HEK293T (cell line): Measurements from ENCODE around the gene NME7.
A peak's percentile ranks its signal among the peaks of the same experiment; 100 is the strongest.

Source experiments
- CTCF ChIA-PET: fragments of 350-600 bp; formaldehyde crosslinking; extraction: SDS; loops from one replicate; lab custom pipeline; 2021; ENCODE audit warnings: antibody characterized with exemption, inconsistent platforms; lab: Yijun Ruan, JAX
- POLR2A ChIA-PET: fragments of 350-600 bp; formaldehyde crosslinking; extraction: SDS; loops from one replicate; lab custom pipeline; 2020; ENCODE audit warnings: antibody characterized with exemption, inconsistent platforms; lab: Yijun Ruan, JAX
- DNase-seq: peaks from one replicate; pipeline ENCODE4 v3.0.0; 2012; ENCODE audit warnings: mixed read lengths; ENCODE audit errors: extremely low spot score
- ARNT ChIP-seq: fragments of 450-650 bp; IDR thresholded peaks from 2 replicates; pipeline ENCODE4 v1.6.1; 2017; ENCODE audit warnings: mild to moderate bottlenecking
- BHLHE40 ChIP-seq: fragments of 450-650 bp; IDR thresholded peaks from 2 replicates; pipeline ENCODE4 v1.6.1; 2016; ENCODE audit warnings: mild to moderate bottlenecking, moderate library complexity, borderline replicate concordance
- CTBP1 ChIP-seq: fragments of 450-650 bp; IDR thresholded peaks from 2 replicates; pipeline ENCODE4 v1.6.1; 2016; ENCODE audit warnings: borderline replicate concordance
- ELF4 ChIP-seq: fragments of 450-650 bp; IDR thresholded peaks from 2 replicates; pipeline ENCODE4 v1.6.1; 2017; ENCODE audit warnings: antibody characterized with exemption
- FOXA1 ChIP-seq: fragments of 450-650 bp; IDR thresholded peaks from 2 replicates; pipeline ENCODE4 v1.6.1; 2016; ENCODE audit warnings: mild to moderate bottlenecking
- FOXK2 ChIP-seq: fragments of 450-650 bp; IDR thresholded peaks from 2 replicates; pipeline ENCODE4 v1.6.1; 2016; ENCODE audit warnings: mild to moderate bottlenecking
- FOXM1 ChIP-seq: fragments of 450-650 bp; IDR thresholded peaks from 2 replicates; pipeline ENCODE4 v1.6.1; 2017; ENCODE audit warnings: mild to moderate bottlenecking, borderline replicate concordance
- HDGF ChIP-seq: fragments of 450-650 bp; IDR thresholded peaks from 2 replicates; pipeline ENCODE4 v1.6.1; 2017; ENCODE audit warnings: antibody characterized with exemption, borderline replicate concordance
- L3MBTL2 ChIP-seq: fragments of 450-650 bp; conservative IDR thresholded peaks from 2 replicates; pipeline ENCODE4 v1.6.1; 2016; ENCODE audit warnings: mild to moderate bottlenecking
- LEF1 ChIP-seq: fragments of 450-650 bp; IDR thresholded peaks from 2 replicates; pipeline ENCODE4 v1.6.1; 2017; ENCODE audit warnings: mild to moderate bottlenecking, borderline replicate concordance
- NFRKB ChIP-seq: fragments of 450-650 bp; IDR thresholded peaks from 2 replicates; pipeline ENCODE4 v1.6.1; 2016; ENCODE audit warnings: mild to moderate bottlenecking, moderate library complexity
- PKNOX1 ChIP-seq: fragments of 450-650 bp; IDR thresholded peaks from 2 replicates; pipeline ENCODE4 v1.6.1; 2016
- SP1 ChIP-seq: fragments of 450-650 bp; IDR thresholded peaks from 2 replicates; pipeline ENCODE4 v1.6.1; 2017
- SUZ12 ChIP-seq: fragments of 450-650 bp; IDR thresholded peaks from 2 replicates; pipeline ENCODE4 v1.6.1; 2016; ENCODE audit warnings: mild to moderate bottlenecking
- TARDBP ChIP-seq: fragments of 450-650 bp; IDR thresholded peaks from 2 replicates; pipeline ENCODE4 v1.6.1; 2016
- ZNF384 ChIP-seq: fragments of 450-650 bp; IDR thresholded peaks from 2 replicates; pipeline ENCODE4 v1.6.1; 2016

NME7 gene

GRCh38 chr1:169321539-169321938 is 46.1 kb downstream of the NME7 start:
- ChIA-PET CTCF (no interaction called here), POLR2A (no interaction called here)
- peak; percentile 18 for DNase-seq
- TF ChIP-seq PKNOX1 (peak; percentile 42), NFRKB (no peak)

GRCh38 chr1:169318536-169319244 is 48.9 kb downstream of the NME7 start:
- no peak for DNase-seq
- ChIA-PET POLR2A (no interaction called here), CTCF (no interaction called here)
- TF ChIP-seq ZNF384 = no peak
- TF ChIP-seq ELF4 = no peak
- TF ChIP-seq ARNT = no peak
- no peak for TF ChIP-seq CTBP1
- TF ChIP-seq SP1 = no peak
- TF ChIP-seq HDGF = no peak
- TF ChIP-seq FOXA1 = no peak
- TF ChIP-seq FOXK2 = no peak
- TF ChIP-seq BHLHE40 = no peak
- TF ChIP-seq PKNOX1 = no peak
- no peak for TF ChIP-seq TARDBP
- TF ChIP-seq FOXM1 = no peak
- no peak for TF ChIP-seq L3MBTL2
- TF ChIP-seq NFRKB = no peak

DNA sequence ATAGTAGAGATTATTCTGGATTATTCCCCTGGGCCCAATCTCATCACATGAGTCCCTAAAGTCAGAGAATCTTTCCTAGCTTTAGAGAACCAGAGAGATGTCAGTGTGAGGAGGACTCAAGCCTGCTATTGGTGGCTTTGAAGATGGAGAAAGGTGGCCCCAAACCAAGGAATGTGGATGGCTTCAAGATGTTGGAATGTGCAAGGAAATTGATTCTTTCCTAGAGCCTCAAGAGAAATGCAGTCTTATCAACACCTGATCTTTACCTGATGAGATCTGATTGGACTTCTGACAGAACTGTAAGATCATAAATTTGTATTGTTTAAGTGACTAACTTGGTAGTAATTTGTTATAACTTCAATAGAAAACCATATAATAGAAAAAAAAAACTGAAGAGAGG is 51.0 kb downstream of the NME7 start:
- ChIA-PET POLR2A (no interaction called here), CTCF (no interaction called here)
- no peak for DNase-seq
- TF ChIP-seq L3MBTL2 (no peak), ZNF384 (no peak), PKNOX1 (no peak), ARNT (no peak), ELF4 (no peak), FOXK2 (no peak), SP1 (no peak), FOXM1 (no peak), NFRKB (no peak), FOXA1 (no peak), BHLHE40 (no peak), LEF1 (no peak), HDGF (no peak)

DNA sequence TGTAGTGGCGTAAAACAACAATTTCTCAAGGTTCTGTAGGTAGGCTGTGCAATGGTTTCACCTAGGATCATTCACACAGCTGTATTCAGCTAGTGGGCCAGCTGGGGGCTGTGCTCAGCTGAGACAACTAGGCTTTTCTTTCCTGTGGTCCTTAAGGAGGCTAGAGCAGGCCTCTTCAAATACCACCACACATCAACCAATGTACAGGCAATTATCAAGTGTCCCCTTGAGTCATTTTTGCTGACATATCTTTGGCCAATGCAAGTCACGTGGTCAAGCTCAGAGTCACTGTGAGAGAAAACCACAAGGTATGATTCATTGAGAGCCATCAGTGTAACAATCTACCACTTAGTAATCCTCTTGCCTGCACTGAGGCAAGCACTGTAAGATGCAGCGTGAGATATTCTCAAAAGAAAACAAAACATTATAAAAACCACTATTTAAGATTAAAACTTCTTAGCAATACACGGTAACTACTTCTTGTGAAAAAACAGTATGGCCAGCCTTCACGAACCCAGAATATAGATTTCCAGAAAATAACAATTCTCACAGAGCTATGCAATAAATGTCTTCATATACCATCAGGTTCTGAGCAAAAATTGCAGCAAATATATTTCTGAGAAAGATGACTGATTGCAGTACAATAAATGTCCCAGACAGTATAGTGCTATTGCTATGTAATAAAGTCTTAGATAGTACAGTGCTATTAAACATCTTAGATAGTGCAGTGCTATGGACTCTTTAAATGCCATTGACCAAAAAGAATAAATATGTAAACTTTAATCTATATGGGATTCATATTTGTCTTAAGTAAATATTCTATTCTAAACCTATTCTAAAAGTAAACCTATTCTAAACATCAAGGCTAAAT is 55.3 kb downstream of the NME7 start:
- POLR2A ChIA-PET = no interaction called here
- peak; percentile 28 for DNase-seq
- CTCF ChIA-PET = interaction anchor here (0.6 kb wide), 2 partner anchors 708 to 1442 kb away, joined by 3 to 4 read pairs; no protein-coding TSS in a partner anchor
- TF ChIP-seq NFRKB (no peak), SP1 (no peak)

- no peak for TF ChIP-seq SP1
- no peak for TF ChIP-seq HDGF
- no peak for TF ChIP-seq FOXA1
- TF ChIP-seq NFRKB = no peak
- no peak for TF ChIP-seq ELF4
- ChIA-PET CTCF (no interaction called here), POLR2A (no interaction called here)
- no peak for DNase-seq
Measured at GRCh38 chr1:169309178-169310166, 58.1 kb downstream of the NME7 start.

GRCh38 chr1:169308313-169309039 is 59.1 kb downstream of the NME7 start:
- no peak for TF ChIP-seq LEF1
- no peak for TF ChIP-seq SUZ12
- TF ChIP-seq CTBP1 = no peak
- TF ChIP-seq ELF4 = no peak
- TF ChIP-seq ARNT = no peak
- TF ChIP-seq NFRKB = no peak
- no peak for TF ChIP-seq SP1
- TF ChIP-seq TARDBP = no peak
- no peak for TF ChIP-seq PKNOX1
- no peak for TF ChIP-seq FOXM1
- TF ChIP-seq FOXA1 = no peak
- TF ChIP-seq FOXK2 = no peak
- POLR2A ChIA-PET = no interaction called here
- CTCF ChIA-PET = no interaction called here
- no peak for DNase-seq
